AG20443 (cell line): ENCODE measurements around the gene MCM9.
"Not testable (repeated sequence)": the region's sequence is repeated elsewhere in the genome, so short reads cannot be mapped to it uniquely, and the experiment has no call there.

Source experiments
- DNase-seq: peaks from one replicate; pipeline ENCODE4 v3.0.0; 2012; ENCODE audit warnings: low spot score, mixed read lengths

MCM9 gene

GRCh38 chr6:118862443-118862842 lies 72.5 kb downstream of the MCM9 start:
- DNase-seq: no peak

- DNase-seq: no peak
Measured at GRCh38 chr6:118860880-118861279, 74.1 kb downstream of the MCM9 start.

- DNase-seq: no peak
Measured at GRCh38 chr6:118860363-118860762, 74.6 kb downstream of the MCM9 start.

GRCh38 chr6:118859517-118860064 lies 75.4 kb downstream of the MCM9 start:
- no peak for DNase-seq

- DNase-seq: no peak
Measured at GRCh38 chr6:118856301-118856700, 78.7 kb downstream of the MCM9 start.

- no peak for DNase-seq
Measured at GRCh38 chr6:118853408-118853807, 81.6 kb downstream of the MCM9 start.

GRCh38 chr6:118844915-118845314 lies 90.0 kb downstream of the MCM9 start:
- no peak for DNase-seq

- DNase-seq: no peak
Measured at GRCh38 chr6:118843685-118844390, 91.1 kb downstream of the MCM9 start.

GRCh38 chr6:118830691-118831090 lies 104.3 kb downstream of the MCM9 start:
- no peak for DNase-seq

GRCh38 chr6:118829817-118830478 lies 105.0 kb downstream of the MCM9 start:
- no peak for DNase-seq

GRCh38 chr6:118826096-118826495 lies 108.9 kb downstream of the MCM9 start:
- no peak for DNase-seq

GRCh38 chr6:118825661-118826060 lies 109.3 kb downstream of the MCM9 start:
- DNase-seq: no peak

- DNase-seq: no peak
Measured at GRCh38 chr6:118815495-118815894, 119.5 kb downstream of the MCM9 start.

- no peak for DNase-seq
Measured at GRCh38 chr6:118813775-118814174, 121.2 kb downstream of the MCM9 start.

- DNase-seq: peak; percentile 35
Measured at GRCh38 chr6:118812970-118813369, 122.0 kb downstream of the MCM9 start.

- no peak for DNase-seq
Measured at GRCh38 chr6:118810420-118811027, 124.4 kb downstream of the MCM9 start.

- DNase-seq: no peak
Measured at GRCh38 chr6:118808793-118809638, 125.9 kb downstream of the MCM9 start.

- DNase-seq: no peak
Measured at GRCh38 chr6:118804091-118804490, 130.9 kb downstream of the MCM9 start.

GRCh38 chr6:118801257-118801656 lies 133.7 kb downstream of the MCM9 start:
- DNase-seq: no peak

- peak; percentile 90 for DNase-seq
Measured at GRCh38 chr6:118800394-118801071, 134.4 kb downstream of the MCM9 start.

- no peak for DNase-seq
Measured at GRCh38 chr6:118799826-118800225, 135.1 kb downstream of the MCM9 start.

GRCh38 chr6:118796548-118796947 lies 138.4 kb downstream of the MCM9 start:
- not testable (repeated sequence) for DNase-seq
